ENCODE results near the gene SPTB. TPM values are rescaled to one million over a fixed set of nuclear protein-coding genes. Genes with fewer than 3 reads are reported as not detected.

The SPTB gene
- total and polyA plus RNA-seq, 2 donors, result 0.76 to 6.8 TPM

DNA sequence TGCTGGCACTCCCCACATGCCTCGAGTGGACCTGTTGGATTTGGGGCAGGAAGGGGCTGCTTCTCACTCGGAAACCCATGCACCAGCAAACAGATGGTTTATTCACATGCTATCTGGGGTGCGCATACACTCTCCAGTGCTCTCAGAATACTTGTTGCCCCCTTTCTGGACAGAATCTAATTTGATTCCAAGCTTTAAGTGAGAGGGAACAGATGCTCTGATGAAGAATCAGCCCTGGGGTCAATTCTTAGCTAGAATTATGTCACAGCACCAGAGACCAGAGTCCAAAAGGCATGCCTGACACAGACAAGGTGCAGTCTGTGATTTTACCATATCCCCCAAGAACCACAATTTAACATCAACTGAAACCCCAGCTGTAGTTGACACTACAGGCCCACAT lies 83.8 kb downstream of the SPTB start:
- no peak overlapping the region for H3K4me3 ChIP-seq (ENCODE audit: low read depth, low read length)
- H3K36me3 ChIP-seq (ENCODE audit: insufficient read depth), result no peaks in the 10 kb centered on the region
- H3K4me1 ChIP-seq (ENCODE audit: insufficient read depth), result no peaks in the 10 kb centered on the region
- WGBS, result 80% methylated on average over 3 of the region's 3 CpGs
- H3K27ac ChIP-seq (ENCODE audit: low read depth), result no peak overlapping the region
- no peak for DNase-seq (ENCODE audit: extremely low spot score)

DNA sequence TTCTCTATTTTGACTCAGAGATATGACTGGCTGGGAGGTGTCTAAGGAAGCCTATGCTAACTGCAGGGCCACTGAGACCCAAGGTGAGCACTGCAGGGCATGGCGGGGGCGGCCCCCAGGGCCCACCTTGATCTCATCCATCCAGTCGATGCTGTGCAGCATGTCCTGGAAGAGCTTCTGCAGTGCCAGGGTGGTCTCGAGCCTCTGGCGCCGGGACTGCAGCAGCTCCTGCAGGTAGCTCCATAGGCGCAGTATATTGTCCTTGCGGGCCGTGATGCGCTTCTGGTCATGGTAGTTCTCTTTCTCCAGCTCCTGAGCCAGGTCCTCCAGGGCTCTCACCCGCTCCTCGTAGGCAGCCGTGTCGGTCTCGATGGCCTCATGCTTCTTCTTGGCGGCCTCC lies 84.5 kb downstream of the SPTB start:
- WGBS, result 94% methylated on average over 16 of the region's 16 CpGs
- Histone ChIP-seq H3K27ac (ENCODE audit: low read depth) (no peak overlapping the region), H3K4me1 (ENCODE audit: insufficient read depth) (no peaks in the 10 kb centered on the region), H3K36me3 (ENCODE audit: insufficient read depth) (no peaks in the 10 kb centered on the region), H3K4me3 (ENCODE audit: low read depth, low read length) (no peak overlapping the region)
- no peak for DNase-seq (ENCODE audit: extremely low spot score)

DNA sequence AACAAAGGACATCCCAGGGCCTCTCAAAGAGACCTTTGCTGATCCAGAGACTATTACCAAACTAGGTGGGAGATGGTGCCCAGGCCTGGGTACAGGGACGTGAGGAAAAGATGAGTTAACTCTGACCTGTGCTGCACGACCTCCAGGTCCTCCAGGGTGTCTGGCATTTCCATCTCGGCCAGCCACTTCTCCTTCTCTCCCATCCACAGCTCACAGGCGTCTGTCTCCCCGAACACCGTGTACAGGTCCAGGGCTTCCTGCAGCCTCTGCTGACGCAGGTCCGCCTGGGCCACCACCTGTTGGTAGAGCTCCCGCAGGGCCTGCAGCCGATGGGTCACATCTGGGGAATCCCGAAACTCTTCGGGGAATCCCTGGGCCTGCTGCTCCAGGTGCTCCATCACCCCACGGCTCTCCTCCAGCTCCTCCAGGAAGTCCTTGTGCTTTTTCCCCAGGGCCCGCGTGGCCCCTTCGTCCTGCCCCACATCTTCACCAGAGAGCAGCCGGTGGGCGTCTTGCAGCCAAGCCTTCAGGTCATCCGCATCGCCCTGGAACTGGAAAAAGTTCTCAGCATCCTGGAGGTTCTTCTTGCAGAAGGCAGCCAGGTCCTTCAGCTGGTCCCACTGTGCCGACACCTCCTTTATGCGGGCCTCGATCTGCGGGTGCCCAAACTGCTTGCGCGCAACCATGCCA lies 86.7 kb downstream of the SPTB start:
- 96% methylated on average over 26 of the region's 26 CpGs for WGBS

DNA sequence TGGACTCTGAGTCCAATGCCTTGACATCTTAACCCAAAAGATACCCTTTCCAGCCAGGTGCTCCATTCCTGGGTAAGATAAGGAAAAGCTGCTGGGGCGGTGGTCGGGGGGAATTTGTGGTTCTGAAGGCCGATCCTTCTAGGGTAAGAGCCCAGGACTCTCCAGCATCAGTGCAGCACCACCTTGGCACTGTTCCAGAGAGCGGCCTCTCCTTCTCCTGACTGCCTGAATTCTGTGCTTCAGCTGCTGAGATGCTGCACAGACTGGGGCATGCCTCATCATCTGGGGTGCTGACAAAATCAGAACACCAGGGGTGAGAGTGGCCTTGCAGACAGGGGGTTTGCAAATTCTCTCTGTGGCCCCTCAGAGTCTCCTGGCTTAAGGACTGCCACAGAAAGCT lies 87.5 kb downstream of the SPTB start:
- H3K27ac ChIP-seq (ENCODE audit: low read depth), result no peak overlapping the region
- H3K36me3 ChIP-seq (ENCODE audit: insufficient read depth), result no peaks in the 10 kb centered on the region
- no peak overlapping the region for H3K4me3 ChIP-seq (ENCODE audit: low read depth, low read length)
- no peak for DNase-seq (ENCODE audit: extremely low spot score)
- H3K4me1 ChIP-seq (ENCODE audit: insufficient read depth), result no peaks in the 10 kb centered on the region
- WGBS, result 66% methylated on average over 4 of the region's 4 CpGs

More for the DNA sequence above, 86.7 kb downstream of the SPTB start:
- Histone ChIP-seq H3K4me1 (ENCODE audit: insufficient read depth) (no peaks in the 10 kb centered on the region), H3K27ac (ENCODE audit: low read depth) (no peak overlapping the region), H3K36me3 (ENCODE audit: insufficient read depth) (no peaks in the 10 kb centered on the region), H3K4me3 (ENCODE audit: low read depth, low read length) (no peak overlapping the region)
- no peak for DNase-seq (ENCODE audit: extremely low spot score)

DNA sequence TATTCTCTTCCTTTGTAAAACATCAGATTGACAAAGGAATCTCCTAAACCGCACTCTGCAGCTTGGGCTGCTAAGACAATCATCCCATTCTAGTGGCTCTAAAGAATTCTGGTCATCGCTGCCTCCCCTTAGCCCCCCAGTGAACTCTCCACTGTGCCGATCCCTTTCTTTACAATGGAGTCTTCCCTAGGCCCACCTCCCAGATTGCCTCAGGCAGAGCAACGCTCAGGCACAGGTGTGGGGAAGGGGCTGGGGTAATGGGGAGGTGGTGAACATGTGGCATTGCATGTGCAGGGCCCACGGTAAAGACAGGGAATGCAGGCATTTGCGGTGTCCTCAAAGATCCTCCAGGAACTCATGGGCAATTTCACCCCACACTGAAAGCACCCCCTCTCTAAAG lies 89.2 kb downstream of the SPTB start:
- DNase-seq (ENCODE audit: extremely low spot score), result no peak
- Histone ChIP-seq H3K27ac (ENCODE audit: low read depth) (no peak overlapping the region), H3K4me3 (ENCODE audit: low read depth, low read length) (no peak overlapping the region), H3K4me1 (ENCODE audit: insufficient read depth) (no peaks in the 10 kb centered on the region), H3K36me3 (ENCODE audit: insufficient read depth) (no peaks in the 10 kb centered on the region)
- WGBS, result 82% methylated on average over 6 of the region's 6 CpGs

DNA sequence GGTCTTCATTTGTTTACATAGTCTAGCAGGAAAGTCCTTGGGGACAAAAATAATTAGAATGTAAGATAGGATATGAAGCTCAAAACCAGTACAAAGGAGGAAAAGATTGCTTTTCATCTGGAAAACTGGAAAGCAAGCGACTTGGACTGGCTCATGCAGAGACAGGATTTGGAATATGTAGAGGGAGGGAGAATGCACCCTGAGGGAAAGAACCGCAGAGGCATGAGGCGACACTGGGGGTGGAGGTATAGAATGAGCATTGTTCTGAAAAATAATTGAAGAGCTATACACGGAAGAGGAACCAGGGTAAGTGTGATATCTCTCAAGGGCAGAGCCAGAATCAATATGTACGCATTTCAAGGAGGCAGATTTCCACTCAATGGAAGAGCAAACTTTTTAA lies 90.0 kb downstream of the SPTB start:
- no peaks in the 10 kb centered on the region for H3K36me3 ChIP-seq (ENCODE audit: insufficient read depth)
- no peak for DNase-seq (ENCODE audit: extremely low spot score)
- WGBS, result 85% methylated on average over 5 of the region's 5 CpGs
- H3K4me3 ChIP-seq (ENCODE audit: low read depth, low read length), result no peak overlapping the region
- no peak overlapping the region for H3K27ac ChIP-seq (ENCODE audit: low read depth)
- no peaks in the 10 kb centered on the region for H3K4me1 ChIP-seq (ENCODE audit: insufficient read depth)

DNA sequence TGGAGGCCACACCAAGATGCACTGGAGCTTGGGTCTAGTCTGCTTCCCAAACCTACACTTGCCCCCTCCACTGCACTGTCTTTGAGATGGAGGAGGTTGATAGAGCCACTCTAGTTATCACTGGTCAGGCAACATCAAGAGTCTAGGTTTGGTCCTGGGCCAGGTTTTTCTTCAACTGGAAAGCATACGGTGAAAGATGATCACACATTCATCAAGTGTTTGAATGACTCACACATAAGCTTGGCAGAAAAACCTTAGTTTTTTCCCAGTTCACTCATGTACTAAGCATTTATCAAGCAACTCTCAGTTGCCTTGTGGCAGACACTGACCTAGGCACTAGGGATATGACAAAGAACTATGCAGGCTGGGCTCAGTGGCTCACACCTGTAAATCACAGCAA lies 91.0 kb downstream of the SPTB start:
- H3K4me1 ChIP-seq (ENCODE audit: insufficient read depth), result no peaks in the 10 kb centered on the region
- no peak overlapping the region for H3K27ac ChIP-seq (ENCODE audit: low read depth)
- H3K36me3 ChIP-seq (ENCODE audit: insufficient read depth), result no peaks in the 10 kb centered on the region
- 26% methylated on average over 1 of the region's 1 CpG for WGBS
- no peak overlapping the region for H3K4me3 ChIP-seq (ENCODE audit: low read depth, low read length)
- no peak for DNase-seq (ENCODE audit: extremely low spot score)

DNA sequence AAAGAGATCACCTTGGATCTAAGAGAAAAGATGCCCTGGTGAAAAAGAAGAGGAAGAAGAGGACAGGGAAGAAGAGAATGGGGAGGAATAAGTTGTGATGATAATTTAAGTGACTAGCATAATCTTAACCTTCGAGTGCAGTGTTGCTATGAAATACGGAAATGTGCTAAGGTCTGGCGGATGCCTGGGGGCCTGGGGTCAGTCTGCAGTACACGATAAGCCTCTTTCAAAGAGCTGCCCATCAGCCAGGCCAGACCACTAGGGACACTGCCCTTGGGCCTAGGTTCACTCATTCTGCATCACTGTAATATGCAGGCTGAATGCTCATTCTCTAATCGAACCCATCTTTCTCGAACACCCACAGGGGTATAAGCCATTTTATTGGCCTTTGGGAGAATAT lies 92.1 kb downstream of the SPTB start:
- H3K4me1 ChIP-seq (ENCODE audit: insufficient read depth), result no peaks in the 10 kb centered on the region
- 92% methylated on average over 6 of the region's 6 CpGs for WGBS
- no peak overlapping the region for H3K27ac ChIP-seq (ENCODE audit: low read depth)
- H3K36me3 ChIP-seq (ENCODE audit: insufficient read depth), result no peaks in the 10 kb centered on the region
- H3K4me3 ChIP-seq (ENCODE audit: low read depth, low read length), result no peak overlapping the region
- DNase-seq (ENCODE audit: extremely low spot score), result no peak

DNA sequence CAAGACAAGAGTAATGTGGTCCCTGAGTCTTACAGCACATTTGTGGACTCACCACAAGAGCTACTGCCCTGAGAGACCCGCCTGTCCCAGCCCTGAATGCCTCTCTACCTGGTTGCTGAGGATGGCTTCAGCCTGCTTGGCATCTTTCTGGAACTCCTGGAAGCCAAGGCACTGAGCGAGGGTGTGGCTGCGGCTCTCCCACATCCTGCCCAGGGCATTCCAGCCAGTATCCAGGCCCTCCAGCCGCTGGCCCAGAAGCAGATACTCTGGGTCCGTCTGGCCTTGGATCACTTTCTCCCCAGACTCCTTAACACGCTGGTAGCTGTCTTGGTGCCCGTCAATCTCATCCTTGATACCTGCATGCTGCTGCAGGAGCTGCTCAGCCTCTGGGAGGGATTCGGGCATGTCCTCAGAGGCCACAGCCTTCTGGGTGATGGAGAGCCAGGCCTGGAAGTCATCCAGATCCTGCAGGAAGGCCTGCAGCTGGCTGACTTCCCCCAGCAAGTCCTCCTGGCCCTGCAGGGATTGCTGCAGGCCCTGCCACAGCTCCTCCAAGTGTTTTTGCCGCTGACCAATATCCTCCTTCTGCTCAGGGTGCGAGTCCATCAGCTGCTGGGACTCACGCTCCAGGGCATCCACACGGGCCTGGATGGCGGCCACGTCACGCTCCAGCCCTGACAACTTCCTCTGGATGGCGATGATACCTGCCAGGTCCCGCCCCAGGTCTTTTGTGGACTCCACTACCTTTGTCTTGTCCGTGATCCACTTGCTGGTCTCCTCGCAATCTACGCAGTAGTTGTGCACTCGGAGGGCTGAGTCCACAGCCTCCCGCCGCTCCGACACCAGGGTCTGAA lies 93.2 kb downstream of the SPTB start:
- 85% methylated on average over 24 of the region's 24 CpGs for WGBS
- no peaks in the 10 kb centered on the region for H3K36me3 ChIP-seq (ENCODE audit: insufficient read depth)
- no peak for DNase-seq (ENCODE audit: extremely low spot score)
- no peak overlapping the region for H3K4me3 ChIP-seq (ENCODE audit: low read depth, low read length)
- H3K4me1 ChIP-seq (ENCODE audit: insufficient read depth), result no peaks in the 10 kb centered on the region
- H3K27ac ChIP-seq (ENCODE audit: low read depth), result no peak overlapping the region

DNA sequence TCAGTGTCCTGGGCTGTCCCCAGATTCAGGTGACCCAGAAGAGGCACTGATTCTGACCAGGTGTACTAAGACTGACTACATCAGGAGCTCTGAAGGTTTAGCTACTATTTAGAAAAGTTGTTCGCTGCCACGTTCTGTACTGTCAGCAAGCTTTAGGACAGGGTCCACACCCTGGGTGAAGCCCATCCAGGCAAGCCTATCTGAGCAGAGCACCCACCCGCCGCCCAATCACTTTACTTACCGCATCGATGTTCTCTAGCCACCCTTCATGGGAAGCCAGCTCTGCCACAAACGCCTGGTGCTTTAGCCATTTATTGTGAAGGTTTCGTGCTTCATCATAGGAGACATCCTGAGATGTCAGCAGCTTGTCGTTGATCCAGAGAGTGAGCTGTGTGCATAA lies 95.7 kb downstream of the SPTB start:
- H3K4me3 ChIP-seq (ENCODE audit: low read depth, low read length), result no peak overlapping the region
- 94% methylated on average over 9 of the region's 9 CpGs for WGBS

DNA sequence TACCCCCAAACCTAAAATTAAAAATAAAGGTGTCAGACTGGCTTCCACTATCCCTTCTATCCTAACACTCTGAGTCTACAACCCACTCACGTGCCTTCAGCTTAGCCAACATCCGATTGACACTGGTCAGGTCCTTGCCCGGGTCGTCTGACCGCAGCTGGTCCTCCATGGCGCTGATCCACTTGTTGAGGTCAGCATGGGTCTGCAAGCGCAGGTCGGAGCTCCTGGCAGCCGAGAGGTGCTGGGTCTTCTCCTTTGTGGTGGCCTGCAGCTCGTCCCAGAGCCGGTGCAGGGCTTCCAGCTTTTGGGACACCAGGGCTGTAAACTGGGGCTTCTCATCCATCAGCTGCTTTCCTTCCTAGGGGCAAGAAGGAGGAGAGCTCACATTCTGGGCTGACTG lies 97.5 kb downstream of the SPTB start:
- DNase-seq (ENCODE audit: extremely low spot score), result no peak

More for the DNA sequence above, 95.7 kb downstream of the SPTB start:
- DNase-seq (ENCODE audit: extremely low spot score), result no peak
- Histone ChIP-seq H3K27ac (ENCODE audit: low read depth) (no peak overlapping the region), H3K4me1 (ENCODE audit: insufficient read depth) (no peaks in the 10 kb centered on the region), H3K36me3 (ENCODE audit: insufficient read depth) (no peaks in the 10 kb centered on the region)

DNA sequence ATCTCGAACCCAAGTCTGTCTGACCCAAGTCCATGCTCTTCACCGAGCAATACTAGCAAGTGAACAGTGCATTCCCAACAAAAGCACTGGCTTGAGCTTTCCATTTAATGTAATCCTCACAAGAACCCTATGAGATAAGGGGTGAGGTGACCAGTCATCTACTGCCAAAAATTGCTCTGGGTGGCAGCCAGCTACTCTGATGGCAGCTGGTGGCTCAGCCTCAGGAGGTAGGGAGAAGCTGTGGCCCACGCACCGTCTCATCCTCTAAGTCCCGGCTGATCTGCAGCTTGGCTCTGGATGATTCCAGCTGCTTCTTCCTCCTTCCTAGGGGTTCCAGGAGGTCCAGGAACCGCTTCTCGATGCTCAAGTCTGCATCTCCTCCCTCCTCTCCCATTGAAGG lies 100.2 kb downstream of the SPTB start:
- no peak overlapping the region for H3K27ac ChIP-seq (ENCODE audit: low read depth)
- 67% methylated on average over 7 of the region's 7 CpGs for WGBS
- no peak overlapping the region for H3K4me3 ChIP-seq (ENCODE audit: low read depth, low read length)
- H3K36me3 ChIP-seq (ENCODE audit: insufficient read depth), result no peaks in the 10 kb centered on the region
- no peaks in the 10 kb centered on the region for H3K4me1 ChIP-seq (ENCODE audit: insufficient read depth)
- DNase-seq (ENCODE audit: extremely low spot score), result no peak

More for the DNA sequence above, 97.5 kb downstream of the SPTB start:
- Histone ChIP-seq H3K36me3 (ENCODE audit: insufficient read depth) (no peaks in the 10 kb centered on the region), H3K27ac (ENCODE audit: low read depth) (no peak overlapping the region), H3K4me3 (ENCODE audit: low read depth, low read length) (no peak overlapping the region), H3K4me1 (ENCODE audit: insufficient read depth) (no peaks in the 10 kb centered on the region)
- 91% methylated on average over 11 of the region's 11 CpGs for WGBS

DNA sequence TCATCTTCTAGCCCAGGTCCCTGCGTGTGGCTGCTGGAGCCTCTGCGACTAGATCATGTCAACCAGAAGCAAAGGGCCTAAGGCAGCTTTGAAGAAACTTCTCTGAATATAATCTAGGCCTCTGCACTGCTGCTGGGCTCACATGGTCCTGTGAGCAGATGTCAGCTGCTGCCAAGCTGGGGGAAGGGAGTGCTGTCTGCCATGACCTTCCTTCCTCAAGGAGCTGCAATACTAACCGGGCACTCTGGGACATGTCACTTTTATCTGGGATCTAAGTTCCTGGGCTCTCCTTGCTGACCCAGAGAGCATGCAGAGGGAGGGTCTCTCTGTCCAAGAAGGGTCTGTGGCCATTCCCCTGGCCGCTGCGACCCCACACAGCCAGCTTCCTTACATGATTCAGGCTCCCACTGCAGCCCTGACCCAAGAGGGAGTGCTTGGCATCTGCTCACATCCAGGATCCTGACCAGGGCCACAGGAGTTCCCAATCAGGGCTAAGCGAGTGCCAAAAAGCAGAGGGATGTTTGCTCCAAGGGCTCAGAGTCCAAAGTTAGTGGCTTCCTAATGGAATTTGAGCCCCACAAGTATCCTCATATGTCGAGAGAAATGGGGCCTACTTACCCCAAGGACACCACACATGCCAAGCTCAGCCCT lies 101.5 kb downstream of the SPTB start:
- Histone ChIP-seq H3K4me3 (ENCODE audit: low read depth, low read length) (no peak overlapping the region), H3K36me3 (ENCODE audit: insufficient read depth) (no peaks in the 10 kb centered on the region), H3K27ac (ENCODE audit: low read depth) (no peak overlapping the region), H3K4me1 (ENCODE audit: insufficient read depth) (no peaks in the 10 kb centered on the region)
- DNase-seq (ENCODE audit: extremely low spot score), result no peak
- 77% methylated on average over 7 of the region's 7 CpGs for WGBS

DNA sequence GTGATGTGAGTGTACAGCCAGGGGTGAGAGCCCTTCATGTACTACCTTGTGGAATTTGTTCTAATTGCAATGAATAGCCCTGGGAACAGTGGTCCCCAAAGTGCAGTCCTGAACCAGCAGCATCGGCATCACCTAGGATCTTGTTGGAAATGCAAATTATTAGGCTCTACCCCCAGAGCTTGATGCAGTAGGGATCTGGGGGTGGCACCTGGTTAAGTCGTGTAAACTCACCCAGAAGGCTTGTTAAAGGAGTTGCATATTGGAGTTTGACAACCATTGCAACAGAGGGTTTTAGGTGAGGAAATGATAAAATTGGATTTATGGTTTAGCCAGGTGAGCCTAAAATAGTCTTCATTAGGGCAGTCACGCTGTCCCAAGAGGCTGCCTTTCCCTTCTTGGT lies 102.2 kb downstream of the SPTB start:
- no peak for DNase-seq (ENCODE audit: extremely low spot score)
- Histone ChIP-seq H3K4me3 (ENCODE audit: low read depth, low read length) (no peak overlapping the region), H3K27ac (ENCODE audit: low read depth) (no peak overlapping the region), H3K4me1 (ENCODE audit: insufficient read depth) (no peaks in the 10 kb centered on the region), H3K36me3 (ENCODE audit: insufficient read depth) (no peaks in the 10 kb centered on the region)
- 83% methylated on average over 3 of the region's 3 CpGs for WGBS

Measured in urinary bladder (tissue), 4 donors.